Measurements from ENCODE around the gene CACNA1H. TPM values are rescaled to one million over a fixed set of nuclear protein-coding genes. Genes with fewer than 3 reads are reported as not detected.

CACNA1H gene
- total RNA-seq, 1 donor from 2014 or later = 10.9 TPM

DNA sequence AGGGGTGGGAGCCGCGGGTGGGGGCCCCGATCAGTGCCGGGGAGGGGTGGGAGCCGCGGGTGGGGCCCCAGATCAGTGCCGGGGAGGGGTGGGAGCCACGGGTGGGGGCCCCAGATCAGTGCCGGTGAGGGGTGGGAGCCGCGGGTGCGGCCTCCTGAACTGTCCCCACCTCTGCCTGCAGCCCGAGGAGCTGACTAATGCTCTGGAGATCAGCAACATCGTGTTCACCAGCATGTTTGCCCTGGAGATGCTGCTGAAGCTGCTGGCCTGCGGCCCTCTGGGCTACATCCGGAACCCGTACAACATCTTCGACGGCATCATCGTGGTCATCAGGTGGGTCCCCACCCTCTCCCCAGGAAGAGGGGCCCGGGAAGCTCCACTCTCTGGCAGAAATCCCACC is 52.0 kb downstream of the CACNA1H start:
- intact Hi-C loops (cut with DNase I) = no loop called here
- H3K4me1 ChIP-seq = no peaks in the 10 kb centered on the region
- ATAC-seq = no peak
- H3K27me3 ChIP-seq = no peaks in the 10 kb centered on the region
- DNase-seq = no peak
- TF ChIP-seq, protein P1, sequence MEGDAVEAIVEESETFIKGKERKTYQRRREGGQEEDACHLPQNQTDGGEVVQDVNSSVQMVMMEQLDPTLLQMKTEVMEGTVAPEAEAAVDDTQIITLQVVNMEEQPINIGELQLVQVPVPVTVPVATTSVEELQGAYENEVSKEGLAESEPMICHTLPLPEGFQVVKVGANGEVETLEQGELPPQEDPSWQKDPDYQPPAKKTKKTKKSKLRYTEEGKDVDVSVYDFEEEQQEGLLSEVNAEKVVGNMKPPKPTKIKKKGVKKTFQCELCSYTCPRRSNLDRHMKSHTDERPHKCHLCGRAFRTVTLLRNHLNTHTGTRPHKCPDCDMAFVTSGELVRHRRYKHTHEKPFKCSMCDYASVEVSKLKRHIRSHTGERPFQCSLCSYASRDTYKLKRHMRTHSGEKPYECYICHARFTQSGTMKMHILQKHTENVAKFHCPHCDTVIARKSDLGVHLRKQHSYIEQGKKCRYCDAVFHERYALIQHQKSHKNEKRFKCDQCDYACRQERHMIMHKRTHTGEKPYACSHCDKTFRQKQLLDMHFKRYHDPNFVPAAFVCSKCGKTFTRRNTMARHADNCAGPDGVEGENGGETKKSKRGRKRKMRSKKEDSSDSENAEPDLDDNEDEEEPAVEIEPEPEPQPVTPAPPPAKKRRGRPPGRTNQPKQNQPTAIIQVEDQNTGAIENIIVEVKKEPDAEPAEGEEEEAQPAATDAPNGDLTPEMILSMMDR (IDR thresholded peaks at IDR 0.05) = no peak
- no peaks in the 10 kb centered on the region for H3K9me3 ChIP-seq
- no peak overlapping the region for H3K27ac ChIP-seq
- no peak overlapping the region for H3K4me3 ChIP-seq
- no peaks in the 10 kb centered on the region for H3K36me3 ChIP-seq

DNA sequence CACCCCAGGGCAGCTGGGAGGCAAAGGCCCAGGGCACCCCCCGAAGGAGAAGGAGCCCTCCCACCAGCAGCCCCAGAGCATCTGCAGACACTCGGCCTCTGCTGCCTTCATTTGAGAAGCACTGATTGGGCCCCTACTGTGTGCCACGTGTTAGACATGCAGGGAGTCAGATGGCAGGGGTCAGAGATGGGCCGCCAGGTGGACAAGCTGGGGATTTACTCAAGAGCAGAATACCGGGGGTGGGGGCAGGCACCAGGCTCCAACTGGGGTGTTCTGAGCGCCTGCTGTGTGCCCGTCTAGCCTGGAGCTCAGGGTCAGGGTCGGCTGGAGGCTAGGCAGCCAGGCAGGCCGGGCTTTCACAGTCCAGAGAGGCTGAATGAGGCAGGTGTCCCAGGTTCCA is 53.4 kb downstream of the CACNA1H start:
- no peaks in the 10 kb centered on the region for H3K36me3 ChIP-seq
- ATAC-seq (no peak), DNase-seq (no peak)
- H3K9me3 ChIP-seq = no peaks in the 10 kb centered on the region
- intact Hi-C loops (cut with DNase I) = no loop called here
- no peak overlapping the region for H3K4me3 ChIP-seq
- no peak overlapping the region for H3K27ac ChIP-seq
- no peaks in the 10 kb centered on the region for H3K4me1 ChIP-seq
- no peaks in the 10 kb centered on the region for H3K27me3 ChIP-seq
- TF ChIP-seq, protein P1 (IDR thresholded peaks at IDR 0.05) = no peak

DNA sequence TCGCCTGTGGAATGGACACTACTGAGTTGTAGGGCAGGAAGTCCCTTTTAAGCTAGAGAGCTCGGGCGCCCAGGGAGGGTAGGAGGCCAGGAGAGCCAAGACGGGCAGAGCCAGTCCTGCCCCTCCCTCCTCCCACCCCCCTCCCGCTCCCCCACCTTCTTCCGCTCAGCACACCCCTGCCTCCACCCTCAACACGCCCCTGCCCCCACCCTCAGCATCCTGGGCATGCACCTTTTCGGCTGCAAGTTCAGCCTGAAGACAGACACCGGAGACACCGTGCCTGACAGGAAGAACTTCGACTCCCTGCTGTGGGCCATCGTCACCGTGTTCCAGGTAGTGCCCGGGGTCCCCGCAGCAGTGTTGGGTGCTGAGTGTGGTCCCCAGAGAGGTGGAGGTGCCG is 53.9 kb downstream of the CACNA1H start:
- no peaks in the 10 kb centered on the region for H3K27me3 ChIP-seq
- ATAC-seq = no peak
- no peaks in the 10 kb centered on the region for H3K36me3 ChIP-seq
- no peak overlapping the region for H3K27ac ChIP-seq
- H3K9me3 ChIP-seq = no peaks in the 10 kb centered on the region
- no peak for DNase-seq
- H3K4me1 ChIP-seq = no peaks in the 10 kb centered on the region
- H3K4me3 ChIP-seq = no peak overlapping the region
- intact Hi-C loops (cut with DNase I) = no loop called here
- TF ChIP-seq, protein P1 (IDR thresholded peaks at IDR 0.05) = no peak

DNA sequence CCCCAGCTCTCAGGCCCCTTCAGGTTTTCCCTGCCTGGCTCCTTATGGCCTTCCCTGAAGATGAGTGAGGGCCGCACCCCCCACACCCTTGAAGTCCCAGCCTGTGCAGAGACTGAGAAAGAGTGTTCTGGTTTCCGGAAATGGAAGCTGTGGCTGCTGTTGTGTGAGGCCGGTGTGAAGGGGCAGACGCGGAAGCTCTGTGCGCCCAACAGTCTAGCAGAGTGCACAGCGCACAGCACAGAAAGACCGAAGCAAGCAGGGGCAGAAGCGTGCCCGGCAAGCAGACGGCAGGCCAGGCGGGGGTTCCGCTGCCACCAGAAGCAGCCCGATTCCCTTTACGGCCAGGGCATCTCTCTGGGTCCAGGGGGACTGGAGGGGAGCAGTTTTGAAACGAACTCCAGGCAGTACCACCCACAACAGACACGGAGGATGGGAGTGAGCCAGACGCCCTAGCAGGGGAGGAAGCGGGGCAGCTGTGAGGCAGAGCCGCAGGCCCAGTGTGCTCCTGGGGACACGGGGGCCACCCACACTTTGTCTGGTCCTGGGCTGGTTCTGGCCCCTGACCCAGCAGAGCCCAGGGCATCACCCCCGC is 55.4 kb downstream of the CACNA1H start:
- intact Hi-C loops (cut with DNase I) = no loop called here
- Histone ChIP-seq H3K27ac (no peak overlapping the region), H3K36me3 (no peaks in the 10 kb centered on the region), H3K4me1 (no peaks in the 10 kb centered on the region), H3K4me3 (no peak overlapping the region), H3K9me3 (no peaks in the 10 kb centered on the region), H3K27me3 (no peaks in the 10 kb centered on the region)
- no peak for DNase-seq
- TF ChIP-seq, protein P1 (IDR thresholded peaks at IDR 0.05) = no peak
- no peak for ATAC-seq

DNA sequence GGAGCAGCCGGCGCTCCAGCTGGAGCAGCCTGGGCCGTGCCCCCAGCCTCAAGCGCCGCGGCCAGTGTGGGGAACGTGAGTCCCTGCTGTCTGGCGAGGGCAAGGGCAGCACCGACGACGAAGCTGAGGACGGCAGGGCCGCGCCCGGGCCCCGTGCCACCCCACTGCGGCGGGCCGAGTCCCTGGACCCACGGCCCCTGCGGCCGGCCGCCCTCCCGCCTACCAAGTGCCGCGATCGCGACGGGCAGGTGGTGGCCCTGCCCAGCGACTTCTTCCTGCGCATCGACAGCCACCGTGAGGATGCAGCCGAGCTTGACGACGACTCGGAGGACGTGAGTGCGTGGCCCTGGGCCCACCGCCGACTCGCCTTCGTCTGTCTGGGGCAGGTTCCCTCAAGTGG is 56.2 kb downstream of the CACNA1H start:
- no peaks in the 10 kb centered on the region for H3K4me1 ChIP-seq
- H3K9me3 ChIP-seq = no peaks in the 10 kb centered on the region
- no peak for ATAC-seq
- H3K36me3 ChIP-seq = no peaks in the 10 kb centered on the region
- no peak overlapping the region for H3K4me3 ChIP-seq
- H3K27ac ChIP-seq = no peak overlapping the region
- DNase-seq = no peak
- TF ChIP-seq, protein P1 (IDR thresholded peaks at IDR 0.05) = no peak
- H3K27me3 ChIP-seq = no peaks in the 10 kb centered on the region
- intact Hi-C loops (cut with DNase I) = no loop called here

DNA sequence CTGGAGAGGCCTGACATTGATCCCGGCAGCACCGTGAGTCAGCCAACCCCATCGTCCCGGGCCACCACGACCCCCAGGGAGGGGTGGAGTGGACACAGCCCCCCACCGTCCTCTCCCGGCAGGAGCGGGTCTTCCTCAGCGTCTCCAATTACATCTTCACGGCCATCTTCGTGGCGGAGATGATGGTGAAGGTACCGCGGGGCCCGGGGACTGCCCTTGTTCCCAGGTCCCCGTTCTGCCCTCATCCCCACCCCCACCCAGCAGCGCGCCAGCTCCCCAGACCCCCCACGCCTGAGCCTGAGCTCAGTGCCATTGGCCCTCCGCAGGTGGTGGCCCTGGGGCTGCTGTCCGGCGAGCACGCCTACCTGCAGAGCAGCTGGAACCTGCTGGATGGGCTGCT is 57.6 kb downstream of the CACNA1H start:
- H3K36me3 ChIP-seq = no peaks in the 10 kb centered on the region
- H3K4me3 ChIP-seq = no peak overlapping the region
- no peak overlapping the region for H3K27ac ChIP-seq
- H3K4me1 ChIP-seq = no peaks in the 10 kb centered on the region
- DNase-seq = no peak
- intact Hi-C loops (cut with DNase I) = no loop called here
- no peaks in the 10 kb centered on the region for H3K9me3 ChIP-seq
- ATAC-seq = no peak
- H3K27me3 ChIP-seq = no peaks in the 10 kb centered on the region
- TF ChIP-seq, protein P1 (IDR thresholded peaks at IDR 0.05) = no peak
